ENCODE data around the gene GGNBP2.

GRCh38 chr17:36631022-36631421 lies 86.3 kb downstream of the GGNBP2 start:
- TF ChIP-seq, protein P1, sequence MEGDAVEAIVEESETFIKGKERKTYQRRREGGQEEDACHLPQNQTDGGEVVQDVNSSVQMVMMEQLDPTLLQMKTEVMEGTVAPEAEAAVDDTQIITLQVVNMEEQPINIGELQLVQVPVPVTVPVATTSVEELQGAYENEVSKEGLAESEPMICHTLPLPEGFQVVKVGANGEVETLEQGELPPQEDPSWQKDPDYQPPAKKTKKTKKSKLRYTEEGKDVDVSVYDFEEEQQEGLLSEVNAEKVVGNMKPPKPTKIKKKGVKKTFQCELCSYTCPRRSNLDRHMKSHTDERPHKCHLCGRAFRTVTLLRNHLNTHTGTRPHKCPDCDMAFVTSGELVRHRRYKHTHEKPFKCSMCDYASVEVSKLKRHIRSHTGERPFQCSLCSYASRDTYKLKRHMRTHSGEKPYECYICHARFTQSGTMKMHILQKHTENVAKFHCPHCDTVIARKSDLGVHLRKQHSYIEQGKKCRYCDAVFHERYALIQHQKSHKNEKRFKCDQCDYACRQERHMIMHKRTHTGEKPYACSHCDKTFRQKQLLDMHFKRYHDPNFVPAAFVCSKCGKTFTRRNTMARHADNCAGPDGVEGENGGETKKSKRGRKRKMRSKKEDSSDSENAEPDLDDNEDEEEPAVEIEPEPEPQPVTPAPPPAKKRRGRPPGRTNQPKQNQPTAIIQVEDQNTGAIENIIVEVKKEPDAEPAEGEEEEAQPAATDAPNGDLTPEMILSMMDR (IDR thresholded peaks at IDR 0.05; ENCODE audit: insufficient read depth, low read length): no peak
- TF ChIP-seq POLR2AphosphoS5 (IDR thresholded peaks at IDR 0.05; ENCODE audit: low read depth) (no peak), GABPA (IDR thresholded peaks at IDR 0.05; ENCODE audit: low read depth) (no peak)
